Measurements from ENCODE around the gene EXOC3.

DNA sequence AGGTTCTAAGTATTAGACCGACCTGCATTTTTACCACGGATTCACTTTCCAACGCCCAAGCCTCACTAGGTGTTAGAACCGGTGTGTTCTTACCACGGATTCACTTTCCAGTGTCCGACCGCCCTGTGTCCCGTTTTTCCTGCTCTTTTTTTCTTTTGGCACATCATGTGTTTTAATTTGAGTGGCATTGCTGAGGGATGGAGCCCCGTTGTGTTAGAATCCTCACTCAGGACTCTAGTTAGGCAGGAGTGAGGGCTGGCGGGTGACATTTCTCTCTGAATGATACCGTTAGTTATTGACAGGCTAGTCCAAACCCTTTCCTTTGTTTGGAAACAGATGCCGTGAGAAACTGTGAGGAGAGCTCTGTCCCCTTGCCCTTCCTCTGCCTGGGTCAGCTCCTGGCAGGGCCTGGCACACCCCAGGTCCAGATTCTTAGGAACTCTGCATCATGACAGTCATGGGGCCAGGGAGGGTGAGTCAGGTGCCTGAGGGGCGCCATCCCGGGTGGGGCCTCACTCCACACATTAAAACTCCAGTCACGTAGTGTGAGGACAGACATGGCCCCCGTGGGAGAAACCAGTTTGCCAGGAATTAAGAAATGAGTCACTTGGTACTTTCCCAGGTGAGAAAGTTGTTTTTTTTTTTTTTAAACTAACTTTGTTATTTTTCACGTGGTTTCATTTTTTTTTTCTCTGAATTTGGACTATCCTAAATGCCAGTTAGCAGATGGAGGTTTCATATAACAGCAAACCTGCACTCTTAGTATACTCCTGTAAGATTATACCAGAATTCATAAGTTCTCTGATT, 15.8 kb downstream of the EXOC3 start:
- TF ChIP-seq SP1 (CRISPR knock-in tag; conservative IDR thresholded peaks at IDR 0.05) (no peak), TP53 (CRISPR knock-in tag; IDR thresholded peaks at IDR 0.05) (no peak), NR3C1 (CRISPR knock-in tag; conservative IDR thresholded peaks at IDR 0.05; ENCODE audit: low read depth) (no peak), NFE2L1 (CRISPR knock-in tag; IDR thresholded peaks at IDR 0.05) (no peak), USF2 (CRISPR knock-in tag; IDR thresholded peaks at IDR 0.05) (no peak)

All from WTC11 (cell line).